NCI-H510A (cell line): ENCODE data around the gene POLR2E.

ENCODE experiments used
- DNase-seq: peaks from one replicate; lab custom pipeline; 2025; lab: John Stamatoyannopoulos, UW

POLR2E gene

DNA sequence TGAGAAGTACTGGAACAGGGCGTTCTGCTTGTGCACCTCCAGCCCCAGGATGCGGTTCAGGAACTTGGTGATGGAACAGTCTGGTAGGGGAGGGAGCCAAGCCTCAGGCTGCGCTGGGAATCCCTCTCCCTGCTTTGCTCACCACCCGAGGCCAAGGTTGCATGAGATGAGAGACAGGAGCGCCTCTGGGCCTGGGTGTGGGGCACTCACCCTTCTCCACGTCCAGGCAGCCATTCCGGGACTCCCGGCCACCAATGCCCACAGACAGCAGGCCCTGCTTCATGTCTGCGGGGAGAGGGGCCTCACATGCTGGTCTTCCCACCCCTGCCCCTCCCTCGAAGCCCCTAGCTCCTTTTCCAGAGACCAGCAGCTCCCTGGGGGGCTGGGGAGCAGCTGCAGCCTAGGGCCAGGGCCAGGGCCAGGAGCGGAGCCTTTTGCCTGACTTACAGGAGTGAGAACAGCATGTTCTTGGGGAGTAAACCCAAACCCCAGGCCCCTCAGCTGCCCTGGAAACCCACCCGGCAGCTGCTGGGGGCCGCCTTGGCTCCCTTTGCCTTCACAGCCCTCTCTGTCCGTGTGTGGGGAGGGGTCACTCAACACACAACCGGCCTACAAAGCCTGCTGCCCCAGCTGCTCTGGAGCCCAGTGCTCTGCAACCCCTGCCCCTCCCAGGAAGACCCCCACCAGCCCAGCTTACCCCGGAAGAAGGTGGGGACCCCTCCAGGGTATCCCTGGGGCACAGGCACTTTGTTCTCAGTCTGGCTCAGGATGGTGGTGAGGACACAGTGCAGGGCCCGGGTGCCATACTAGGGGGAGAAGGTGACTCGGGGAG lies 15.8 kb upstream of the POLR2E start:
- no peak for DNase-seq

DNA sequence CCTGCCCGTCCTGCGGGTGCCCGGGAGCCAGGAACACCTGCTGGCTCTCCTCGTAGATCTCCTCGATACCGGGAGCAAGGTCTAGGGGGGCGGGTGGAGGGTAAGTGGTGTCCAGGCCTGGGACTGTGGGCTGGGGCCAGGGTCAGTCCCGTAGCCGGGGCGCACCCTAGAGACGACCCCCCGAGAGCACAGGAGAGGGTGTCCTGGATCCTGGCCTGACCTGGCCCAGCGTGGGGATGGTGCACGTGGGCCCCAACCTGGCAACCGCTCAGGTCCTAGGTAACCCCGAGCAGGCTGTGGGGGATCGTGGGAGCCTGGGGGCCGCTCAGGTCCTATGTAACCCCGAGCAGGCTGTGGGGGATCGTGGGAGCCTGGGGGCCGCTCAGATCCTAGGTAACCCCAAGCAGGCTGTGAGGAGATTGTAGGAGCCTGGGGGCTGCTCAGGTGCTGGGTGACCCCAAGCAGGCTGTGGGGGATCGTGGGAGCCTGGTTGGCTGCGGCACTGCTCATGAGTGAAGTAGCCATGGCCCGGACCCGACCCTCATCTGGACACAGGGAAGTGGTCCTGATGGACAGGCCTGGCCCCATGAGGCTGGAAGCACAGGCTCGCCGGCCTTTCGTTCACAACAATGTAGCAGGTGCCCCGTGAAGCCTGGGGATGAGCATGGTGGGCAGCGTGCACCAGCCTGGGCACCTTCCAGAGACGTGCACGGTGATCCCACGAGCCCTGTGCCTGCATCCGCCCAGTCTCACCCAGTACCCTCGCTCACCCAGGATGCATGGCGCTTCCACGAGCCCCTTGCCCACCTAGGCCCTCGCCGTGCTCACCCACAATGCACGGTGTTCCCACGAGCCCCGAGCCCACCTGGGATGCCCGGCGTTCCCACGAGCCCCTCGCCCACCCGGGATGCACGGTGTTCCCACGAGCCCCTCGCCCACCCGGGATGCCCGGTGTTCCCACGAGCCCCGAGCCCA lies 14.8 kb upstream of the POLR2E start:
- no peak for DNase-seq

DNA sequence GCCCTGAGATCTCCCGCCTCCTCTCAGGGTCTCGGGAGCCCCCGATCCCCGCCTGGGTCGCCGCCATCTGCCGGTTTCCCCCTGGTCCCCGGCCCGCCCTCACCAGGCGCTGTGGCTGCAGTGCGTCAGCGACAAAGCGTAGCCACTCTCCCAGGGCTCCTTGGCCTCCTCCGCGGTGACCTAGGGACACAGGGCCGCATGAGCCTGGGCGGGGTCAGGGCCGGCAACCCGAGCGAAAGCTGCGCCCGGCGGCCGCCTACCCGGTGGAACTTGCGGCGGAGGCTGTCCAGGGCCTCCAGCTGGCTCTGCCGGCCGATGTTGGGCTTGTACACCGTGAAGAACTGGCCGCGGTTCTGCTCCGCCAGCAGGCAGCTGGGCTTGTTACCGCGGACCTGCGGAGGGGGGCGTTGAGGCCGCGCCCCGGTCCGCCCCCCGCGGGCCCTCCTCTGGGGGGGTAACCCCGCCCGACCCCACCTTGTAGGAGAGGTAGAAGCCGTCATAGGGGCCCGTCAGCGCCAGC lies 13.9 kb upstream of the POLR2E start:
- DNase-seq = no peak

DNA sequence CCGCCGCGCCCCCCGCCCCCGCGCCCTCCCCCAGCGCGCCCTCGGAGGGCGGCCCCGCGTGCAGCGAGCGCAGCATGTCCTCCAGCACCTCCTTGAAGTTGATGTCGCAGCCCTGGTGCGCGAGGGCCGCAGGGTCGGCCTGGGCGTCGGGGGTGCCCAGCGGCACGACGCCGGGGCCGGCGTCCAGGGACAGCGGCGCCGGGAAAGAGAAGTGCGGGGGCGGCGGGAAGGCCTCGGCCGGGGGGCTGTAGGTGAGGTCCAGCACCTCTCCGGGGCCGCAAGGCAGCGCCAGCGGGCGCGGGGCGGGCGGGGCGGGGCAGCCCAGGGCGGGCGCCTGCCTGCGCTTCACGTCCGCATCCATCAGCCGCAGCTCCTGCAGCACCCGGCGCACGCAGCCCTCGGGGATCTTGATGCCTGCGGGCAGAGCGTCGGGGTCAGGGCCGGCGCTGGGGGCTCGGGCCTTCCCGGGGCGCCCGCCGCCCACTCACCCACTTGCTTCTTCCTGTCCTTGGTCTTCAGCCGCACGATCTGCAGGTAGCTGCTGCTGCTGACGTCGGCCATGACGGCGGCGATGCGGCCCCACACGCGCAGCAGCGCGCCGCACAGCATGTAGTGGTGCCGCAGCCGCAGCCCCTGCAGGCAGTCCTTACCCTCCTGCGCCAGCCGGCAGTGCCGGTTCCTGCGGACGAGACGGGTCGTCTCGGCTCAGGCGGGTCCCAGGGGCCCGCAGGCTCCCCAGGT lies 13.3 kb upstream of the POLR2E start:
- DNase-seq = no peak

DNA sequence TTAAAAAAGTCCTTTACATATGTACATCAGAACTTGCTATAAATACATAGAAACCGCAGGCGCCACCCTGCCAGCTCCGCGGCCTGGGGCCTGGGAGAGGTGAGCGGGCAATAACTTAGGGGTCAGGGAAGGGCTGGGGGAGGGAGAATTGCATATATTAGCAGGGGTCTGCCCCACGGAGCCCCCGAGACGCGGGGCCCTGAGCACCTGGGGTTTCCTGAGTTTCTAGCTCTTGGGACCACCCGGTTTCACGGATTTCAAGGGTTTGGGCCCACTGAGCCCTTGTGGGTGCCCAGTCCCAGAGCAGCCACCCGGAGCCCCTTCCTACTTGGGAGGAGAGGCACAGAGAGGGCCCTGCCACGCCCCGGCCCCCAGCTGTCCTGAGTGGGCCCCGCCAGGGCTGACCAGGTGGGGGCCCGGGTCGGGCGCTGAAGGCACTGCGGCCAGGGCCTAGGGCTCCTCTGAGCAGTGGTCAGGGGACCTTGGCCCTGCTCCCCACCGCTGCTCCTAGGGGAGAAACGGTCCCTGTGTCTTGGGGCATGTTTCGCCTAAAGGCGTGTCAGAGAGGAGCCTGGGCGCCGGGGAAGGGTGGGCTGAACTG lies 12.6 kb upstream of the POLR2E start:
- DNase-seq = no peak

DNA sequence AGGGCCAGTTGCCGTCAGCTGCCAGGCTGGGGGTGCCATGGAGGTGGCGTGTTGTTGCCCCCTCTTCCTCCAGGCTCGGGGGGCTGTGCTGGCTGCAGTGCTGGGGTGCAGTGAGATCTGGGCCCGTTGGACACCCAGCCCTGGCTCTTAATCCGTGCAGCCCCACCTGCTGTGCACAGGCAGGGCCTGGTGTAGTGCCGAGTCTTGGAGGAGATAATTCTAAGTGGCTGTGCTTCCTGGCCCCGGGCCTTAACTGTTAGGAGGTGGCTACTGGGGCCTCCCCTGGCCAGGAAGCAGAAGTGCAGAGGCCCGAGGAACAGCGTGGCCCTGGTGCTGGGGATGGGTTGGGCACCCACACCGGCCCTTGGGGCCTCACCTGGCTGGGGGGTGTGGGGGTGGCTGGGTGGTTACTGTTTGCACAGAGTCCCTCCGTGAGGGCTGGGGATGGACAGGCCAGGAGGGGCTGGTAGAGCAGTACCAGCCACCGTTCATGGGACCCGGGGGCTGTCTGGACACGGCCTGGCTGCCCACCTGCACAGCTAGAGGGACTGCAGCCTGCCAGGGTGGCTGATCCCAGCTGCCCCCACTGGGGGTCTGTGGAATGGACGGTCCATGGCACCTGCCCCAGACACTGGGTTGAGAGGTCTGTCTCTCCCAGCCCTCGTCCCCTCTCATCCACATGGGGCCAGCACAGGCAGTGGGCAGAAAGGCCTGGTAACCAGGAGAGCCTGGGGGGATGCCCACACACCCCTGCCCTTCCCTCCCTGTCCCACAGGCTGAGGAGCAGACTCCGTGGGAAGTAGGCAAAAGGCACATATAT lies 11.9 kb upstream of the POLR2E start:
- no peak for DNase-seq

DNA sequence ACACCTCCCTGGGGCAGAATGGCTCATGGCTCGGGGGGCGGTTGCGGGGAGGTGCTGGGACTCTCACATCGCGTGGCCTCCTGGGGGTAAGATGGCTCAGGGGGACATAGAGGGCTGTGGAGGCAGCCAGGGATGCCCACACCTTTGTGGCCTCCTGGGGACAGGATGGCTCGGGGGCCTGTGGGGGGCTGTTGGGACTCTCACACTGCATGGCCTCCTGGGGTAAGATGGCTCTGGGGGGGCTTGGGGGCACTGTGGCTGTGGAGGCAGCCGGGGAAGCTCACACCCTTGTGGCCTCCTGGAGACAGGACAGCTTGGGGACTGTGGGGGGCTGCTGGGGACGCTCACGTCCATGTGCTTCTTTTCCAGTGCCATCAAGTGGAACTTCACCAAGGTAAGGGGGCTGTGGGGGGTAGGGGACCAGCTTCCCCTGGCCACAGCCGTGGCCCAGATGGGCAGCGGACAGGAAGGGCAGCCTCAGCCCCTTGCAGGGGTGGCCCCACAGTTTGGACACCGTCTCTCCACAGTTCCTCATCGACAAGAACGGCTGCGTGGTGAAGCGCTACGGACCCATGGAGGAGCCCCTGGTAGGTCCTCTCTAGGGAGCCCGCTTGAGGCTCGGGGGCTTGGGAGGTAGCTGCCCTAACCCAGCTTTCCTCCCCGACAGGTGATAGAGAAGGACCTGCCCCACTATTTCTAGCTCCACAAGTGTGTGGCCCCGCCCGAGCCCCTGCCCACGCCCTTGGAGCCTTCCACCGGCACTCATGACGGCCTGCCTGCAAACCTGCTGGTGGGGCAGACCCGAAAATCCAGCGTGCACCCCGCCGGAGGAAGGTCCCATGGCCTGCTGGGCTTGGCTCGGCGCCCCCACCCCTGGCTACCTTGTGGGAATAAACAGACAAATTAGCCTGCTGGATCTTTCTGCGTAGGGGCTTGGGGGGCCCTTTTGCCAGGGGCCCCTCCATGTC lies 11.0 kb upstream of the POLR2E start:
- no peak for DNase-seq

DNA sequence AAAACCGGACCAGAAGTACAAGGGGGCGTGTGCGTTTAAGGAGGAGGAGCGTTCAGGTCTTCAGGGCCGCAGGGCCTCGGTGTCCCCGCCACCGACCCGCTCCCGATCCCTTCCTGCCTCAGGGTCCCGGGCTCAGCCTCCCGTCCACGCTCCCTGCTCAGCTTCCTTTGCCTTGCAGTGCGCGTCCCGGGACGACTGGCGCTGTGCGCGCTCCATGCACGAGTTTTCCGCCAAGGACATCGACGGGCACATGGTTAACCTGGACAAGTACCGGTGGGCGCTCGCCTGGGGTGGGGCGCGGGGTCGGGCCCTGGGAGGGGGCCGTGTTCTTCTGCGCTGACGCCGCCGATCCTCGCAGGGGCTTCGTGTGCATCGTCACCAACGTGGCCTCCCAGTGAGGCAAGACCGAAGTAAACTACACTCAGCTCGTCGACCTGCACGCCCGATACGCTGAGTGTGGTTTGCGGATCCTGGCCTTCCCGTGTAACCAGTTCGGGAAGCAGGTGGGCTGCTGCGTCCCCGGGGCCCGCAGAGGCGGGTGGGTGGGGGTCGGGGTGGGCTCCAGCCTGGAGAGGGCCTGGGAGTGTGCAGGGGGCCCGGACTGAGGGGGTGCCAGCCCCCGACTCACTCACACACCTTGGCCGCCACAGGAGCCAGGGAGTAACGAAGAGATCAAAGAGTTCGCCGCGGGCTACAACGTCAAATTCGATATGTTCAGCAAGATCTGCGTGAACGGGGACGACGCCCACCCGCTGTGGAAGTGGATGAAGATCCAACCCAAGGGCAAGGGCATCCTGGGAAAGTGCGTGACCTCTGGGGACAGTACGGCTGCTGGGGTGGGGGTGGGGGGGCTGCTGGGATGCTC lies 10.1 kb upstream of the POLR2E start:
- DNase-seq = no peak

DNA sequence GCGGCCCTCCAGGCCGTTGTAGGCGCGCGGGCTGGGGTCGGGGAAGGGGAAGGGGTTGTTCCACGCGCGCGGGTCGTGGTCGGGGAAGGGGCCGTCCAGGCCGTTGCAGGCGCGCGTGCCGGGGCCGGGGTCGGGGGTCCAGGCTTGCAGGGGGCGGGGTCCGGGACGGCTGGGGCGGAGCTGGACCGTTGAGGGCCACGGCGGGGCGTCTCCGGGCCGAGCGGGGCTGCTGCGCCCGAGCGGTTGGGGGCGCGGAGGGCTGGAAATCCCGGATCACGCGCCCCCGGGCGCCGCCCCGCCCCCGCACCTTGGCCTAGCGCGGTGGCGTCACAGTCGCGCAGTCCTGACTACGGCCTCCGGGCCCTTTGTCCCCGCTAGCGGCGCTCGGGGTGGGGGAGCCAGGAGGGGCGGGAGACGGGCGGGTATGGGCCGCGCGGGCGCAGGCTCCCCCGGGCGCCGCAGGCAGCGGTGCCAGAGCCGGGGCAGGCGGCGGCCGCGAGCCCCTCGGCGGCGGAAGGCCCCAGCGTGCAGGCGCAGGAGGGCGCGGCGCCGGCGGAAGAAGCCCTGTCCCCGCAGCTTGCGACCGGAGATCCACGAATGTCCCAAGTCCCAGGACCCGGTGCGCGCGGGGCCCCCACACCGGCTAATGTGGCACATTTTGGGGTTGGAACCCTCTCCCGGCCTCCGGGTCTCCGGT lies 9.3 kb upstream of the POLR2E start:
- DNase-seq = peak; percentile 51

DNA sequence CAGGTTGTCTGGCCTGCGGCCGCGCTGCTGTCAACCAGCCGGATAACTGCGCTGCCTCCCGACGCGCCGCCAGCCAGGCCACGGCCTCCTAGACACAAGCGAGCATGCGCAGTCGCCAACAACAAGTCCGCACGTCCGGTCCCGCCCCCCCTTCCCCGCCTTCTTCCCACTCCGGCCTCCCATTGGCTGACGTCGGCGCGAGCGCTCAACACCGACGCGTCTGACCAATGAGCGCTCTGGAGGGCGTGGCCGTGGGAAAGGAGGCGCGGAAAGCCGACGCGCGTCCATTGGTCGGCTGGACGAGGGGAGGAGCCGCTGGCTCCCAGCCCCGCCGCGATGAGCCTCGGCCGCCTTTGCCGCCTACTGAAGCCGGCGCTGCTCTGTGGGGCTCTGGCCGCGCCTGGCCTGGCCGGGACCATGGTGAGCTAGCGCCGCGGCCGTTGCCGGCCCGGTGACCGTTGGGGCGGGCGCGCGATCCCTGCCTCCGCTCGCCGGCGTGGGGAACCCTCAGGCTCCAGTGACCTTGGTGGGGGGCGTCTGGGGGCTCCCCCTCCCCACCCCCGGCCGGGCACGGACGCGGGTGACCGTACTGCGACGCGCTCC lies 8.6 kb upstream of the POLR2E start, which contains the start of gene GPX4:
Gene GPX4, plus strand, starts transcription at position 287 of the 603 bp plus-strand sequence. Its CDS starts 50 bp downstream, at position 337.
- DNase-seq = peak; percentile 95

DNA sequence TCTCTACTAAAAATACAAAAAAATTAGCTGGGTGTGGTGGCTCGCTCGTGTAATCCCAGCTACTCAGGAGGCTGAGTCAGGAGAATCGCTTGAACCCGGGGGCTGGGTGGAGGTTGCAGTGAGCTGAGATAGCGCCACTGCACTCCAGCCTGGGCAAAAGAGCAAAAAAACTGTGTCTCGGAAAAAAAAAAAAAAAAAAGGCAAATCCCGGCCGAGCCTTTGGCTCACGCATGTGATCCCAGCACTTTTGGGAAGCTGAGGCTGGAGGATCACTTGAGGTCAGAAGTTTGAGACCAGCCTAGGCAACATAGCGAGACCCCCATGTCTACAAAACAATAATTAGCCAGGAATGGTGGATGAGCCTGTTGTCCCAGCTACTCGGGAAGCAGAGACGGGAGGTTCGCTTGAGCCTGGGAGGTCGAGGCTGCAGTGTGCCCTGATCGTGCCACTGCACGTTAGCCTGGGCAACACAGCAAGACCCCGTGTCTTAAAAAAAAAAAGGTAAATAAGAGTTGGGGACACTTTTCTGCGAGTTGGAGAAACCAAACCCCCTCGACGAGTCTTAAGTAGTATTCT lies 8.0 kb upstream of the POLR2E start:
- DNase-seq = no peak

DNA sequence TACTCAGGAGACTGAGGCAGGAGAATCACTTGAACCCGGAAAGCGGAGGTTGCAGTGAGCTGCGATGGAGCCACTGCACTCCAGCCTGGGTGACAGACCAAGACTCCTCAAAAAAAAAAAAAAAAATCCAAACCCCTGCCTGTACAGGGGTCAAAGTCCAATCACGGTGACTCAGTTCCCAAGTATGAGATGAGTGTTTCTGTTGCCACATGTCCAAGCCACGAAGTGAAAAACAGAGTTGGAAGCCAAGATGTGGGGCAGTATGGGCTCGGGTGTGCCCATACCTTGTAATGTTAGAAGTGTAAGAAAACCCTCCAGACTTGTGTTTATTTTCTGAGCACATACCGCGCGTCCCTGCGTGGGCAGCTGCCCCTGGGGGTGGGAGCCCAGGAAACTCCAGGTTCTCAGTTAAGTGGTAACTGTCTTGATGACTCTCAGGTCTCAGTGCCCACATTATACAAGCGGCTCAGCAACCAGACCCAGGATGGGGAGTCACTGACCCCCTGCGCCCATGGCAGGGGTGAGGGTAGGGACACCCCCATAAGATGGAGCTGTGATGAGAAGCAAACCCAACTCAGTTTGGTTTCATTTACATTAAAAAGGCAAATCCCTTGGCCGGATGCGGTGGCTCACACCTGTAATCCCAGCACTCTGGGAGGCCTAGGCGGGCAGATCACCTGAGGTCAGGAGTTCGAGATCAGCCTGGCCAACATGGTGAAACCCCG lies 7.4 kb upstream of the POLR2E start:
- no peak for DNase-seq

DNA sequence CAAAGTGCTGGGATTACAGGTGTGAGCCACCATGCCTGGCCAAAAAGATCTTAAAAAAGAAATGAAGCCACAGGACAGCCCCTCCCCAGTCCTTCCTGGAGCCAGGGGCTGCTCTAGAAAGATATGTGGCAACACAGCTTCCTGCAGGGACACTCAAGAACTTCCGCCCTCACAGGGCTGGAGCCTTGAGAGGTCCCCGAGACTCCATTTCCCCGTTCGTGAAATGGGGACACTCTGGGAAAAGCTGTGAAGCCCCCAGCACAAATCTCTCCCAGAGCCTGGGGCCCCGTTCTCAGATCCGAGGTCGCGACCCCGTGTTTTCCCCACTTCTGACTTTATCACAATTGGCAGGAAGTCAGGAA lies 6.1 kb upstream of the POLR2E start:
- no peak for DNase-seq

DNA sequence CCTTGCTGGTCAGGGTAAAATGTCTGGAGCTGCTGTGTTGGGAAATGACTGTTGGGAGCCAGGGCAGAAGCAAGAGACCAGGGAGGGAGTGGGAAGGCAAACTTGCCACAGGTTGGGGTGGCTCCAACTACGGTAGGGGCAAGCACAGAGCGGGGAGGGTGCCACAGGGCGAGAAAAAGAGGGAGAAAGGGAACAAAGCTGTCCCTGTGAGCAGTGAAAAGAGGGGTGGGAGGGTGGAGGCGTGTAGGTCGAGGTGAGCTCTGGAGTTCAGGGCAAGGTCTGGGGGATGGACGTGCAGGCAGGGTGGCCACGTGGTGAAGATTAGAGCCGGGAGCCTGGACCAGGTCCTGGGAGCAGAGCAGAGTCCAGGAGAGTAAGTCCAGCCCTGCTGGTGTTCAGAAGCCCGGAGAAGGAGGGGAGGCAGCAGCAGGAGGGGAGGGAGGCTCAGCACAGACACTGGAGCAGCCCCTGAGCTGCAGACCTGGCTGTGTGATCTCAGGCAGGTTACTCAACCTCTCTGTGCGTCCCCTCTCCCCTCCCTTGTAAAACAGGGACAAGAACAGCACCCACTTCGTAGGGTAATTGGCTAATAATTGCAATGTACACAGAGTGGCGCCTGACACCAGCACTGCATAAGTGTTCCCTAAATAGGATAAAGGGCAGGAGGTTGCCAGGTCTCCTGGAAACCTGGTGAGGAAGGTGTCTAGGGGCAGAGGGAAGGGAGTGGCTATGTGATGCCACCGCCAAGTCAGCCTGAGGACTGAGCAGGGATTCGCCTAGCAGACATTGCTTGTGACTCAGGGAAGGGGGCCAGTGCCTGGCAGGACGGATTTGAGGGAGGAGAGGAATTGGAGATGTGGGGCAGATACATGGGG lies 3.2 kb upstream of the POLR2E start:
- no peak for DNase-seq

DNA sequence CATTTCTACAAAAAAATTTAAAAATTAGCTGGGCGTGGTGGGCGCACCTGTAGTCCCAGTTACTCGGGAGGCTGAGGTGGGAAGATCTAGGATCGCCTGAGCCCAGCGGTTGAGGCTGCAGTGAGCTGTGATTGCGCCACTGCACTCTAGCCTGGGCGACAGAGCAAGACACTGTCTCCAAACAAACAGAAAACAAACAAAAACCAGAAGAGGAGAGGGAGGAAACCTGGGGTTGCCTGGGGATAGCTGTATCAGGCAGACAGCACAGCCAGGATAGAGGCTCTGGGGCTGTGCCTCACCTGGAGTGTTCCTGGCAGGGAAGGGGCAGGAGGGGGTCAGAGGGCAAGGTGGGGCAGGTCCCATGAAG lies 2.6 kb upstream of the POLR2E start:
- no peak for DNase-seq

DNA sequence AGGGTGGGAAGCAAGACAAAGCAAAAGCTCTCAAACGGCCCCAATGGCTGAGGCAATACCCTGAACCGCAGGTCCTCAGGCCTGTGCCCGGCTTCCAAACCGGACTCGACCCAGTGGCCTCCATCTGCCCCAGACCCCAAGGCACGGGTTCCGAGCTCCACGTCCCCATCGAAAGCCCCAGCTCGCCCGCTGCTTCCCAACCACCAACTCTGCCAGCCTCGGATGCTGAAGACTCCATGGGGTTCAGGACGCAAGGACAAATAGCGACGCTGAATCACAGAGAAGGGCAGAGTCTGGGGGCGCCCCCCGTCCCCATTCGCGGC lies 559 bp downstream of the POLR2E start:
- DNase-seq = no peak
